Activated CD4-positive, alpha-beta T cell treated with anti-CD3 and anti-CD28 coated beads for 24 hours (primary cell): ENCODE results near the gene OBP2A.
"Not testable (repeated sequence)": the region's sequence is repeated elsewhere in the genome, so short reads cannot be mapped to it uniquely, and the experiment has no call there.

ENCODE experiments used
- DNase-seq, 2 donors: peaks; one replicate each; pipeline ENCODE4 v3.0.0-alpha.2; 2020; ENCODE audit warnings: low read depth in 2 of 2

The OBP2A gene

DNA sequence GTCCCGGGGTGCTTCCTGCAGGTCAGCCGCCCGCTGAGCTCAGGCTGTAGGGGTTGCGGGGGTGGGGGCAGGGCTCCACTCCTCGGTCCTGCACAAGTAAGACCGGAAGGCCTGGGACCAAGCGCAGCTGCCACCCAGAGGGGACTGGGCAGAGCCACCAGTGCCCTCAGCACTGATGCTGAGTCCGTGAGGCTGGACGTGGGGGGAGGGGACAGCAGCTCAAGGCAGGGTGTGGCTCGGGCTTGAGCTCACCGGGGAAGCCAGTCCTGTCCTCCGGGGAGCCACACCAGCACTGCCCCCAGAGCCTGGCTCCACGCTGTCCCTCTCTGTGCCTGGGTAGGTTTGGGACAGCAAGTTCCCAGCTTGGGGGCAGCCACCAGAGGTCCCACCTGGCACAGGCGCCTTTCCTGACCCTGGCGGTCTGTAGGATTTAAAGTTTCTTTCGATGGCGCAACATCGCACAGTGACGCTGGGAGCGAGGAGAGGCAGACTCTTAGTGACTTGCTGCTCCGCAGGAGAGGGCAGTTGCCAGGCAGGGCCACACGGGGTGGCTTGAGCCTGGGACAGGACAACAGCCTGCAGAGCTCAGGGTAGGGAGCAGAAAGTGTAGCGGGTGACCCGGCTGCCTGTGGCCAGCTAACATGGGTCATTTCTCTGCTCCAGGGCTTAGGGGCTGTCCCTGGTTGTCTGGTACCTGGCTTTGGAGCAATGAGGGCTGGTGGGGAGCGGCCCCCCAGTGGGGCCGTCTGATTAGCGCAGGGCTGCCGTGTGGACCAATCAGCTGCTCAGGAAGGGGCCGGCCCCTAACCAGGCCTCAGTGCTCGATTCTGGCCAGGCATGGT, 19.0 kb upstream of the OBP2A start:
- no peak for DNase-seq

DNA sequence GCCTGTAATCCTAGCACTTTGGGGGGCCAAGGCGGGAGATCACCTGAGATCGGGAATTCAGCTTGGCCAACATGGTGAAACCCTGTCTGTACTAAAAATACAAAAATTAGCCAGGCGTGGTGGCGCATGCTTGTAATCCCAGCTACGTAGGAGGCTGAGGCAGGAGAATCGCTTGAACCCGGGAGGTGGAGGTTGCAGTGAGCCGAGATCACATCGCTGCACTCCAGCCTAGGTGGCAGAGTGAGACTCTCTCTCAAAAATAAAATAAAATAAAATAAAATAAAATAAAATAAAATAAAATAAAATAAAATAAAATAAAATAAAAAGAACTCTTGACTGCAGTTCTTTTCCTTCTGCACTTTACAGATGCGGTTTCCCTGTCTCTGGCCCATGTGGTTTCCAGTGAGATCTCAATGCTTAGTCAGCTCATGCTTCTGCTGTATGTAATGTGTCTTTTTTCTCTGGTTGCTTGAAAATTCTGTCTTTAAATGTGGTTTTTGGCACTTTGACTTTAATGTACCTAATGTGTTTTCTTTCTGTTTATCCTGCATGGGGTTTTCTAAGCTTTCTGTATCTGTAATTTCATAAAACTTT, 17.0 kb upstream of the OBP2A start:
- not testable (repeated sequence) for DNase-seq

DNA sequence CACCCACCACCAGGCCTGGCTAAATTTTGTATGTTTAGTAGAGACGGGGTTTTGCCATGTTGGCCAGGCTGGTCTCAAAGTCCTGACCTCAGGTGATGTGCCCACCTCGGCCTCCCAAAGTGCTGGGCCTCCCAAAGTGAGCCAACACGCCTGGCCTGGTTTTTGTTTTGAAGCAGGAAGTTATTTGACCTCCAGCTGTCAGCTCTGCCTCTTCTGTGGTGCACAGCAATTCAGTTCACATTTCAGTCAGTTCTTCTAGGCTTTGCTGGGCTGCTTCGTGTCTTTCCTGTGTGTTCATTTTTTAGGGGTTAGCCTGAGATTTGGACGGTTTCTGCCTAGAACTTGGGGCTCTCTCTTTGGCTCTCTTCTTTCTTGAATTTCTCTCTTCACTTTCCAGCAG, 15.8 kb upstream of the OBP2A start:
- DNase-seq: no peak

DNA sequence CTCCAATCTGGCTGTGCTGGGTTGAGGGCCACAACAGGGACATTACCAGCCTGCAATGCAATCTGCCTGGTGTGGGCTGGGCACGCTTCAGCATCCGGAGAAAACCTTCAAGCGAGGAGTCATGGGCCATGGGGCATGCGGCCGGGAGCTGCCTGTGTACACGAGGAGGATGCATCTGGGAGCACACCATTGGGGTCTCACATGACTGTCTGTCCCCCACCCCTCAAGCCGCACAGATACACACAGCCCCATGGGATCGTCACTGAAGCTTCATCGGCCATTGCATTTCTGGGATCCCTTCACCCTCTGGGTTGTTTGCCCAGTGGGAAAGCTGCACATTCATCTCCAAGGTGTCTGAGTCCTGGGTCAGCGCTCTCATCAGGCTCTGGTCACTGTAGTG, 14.8 kb upstream of the OBP2A start:
- no peak for DNase-seq

DNA sequence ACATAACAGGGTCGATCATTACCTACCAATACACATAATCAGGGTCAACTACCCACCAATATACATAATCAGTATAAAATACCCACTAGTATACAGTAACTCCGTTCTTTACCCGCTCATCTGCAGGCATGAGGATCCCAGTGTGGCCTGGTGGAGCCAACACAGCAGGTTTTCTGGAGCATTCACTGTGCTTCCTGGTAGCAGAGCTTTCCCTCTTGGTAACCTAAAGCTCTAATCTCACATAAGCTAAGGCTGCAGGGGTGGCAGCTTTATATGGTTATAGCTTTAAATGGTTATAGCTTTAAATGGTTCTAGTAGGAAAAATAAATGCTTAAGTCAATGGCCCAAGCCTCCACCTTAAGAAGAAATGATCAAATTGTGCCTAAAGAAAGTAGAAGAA, 12.8 kb upstream of the OBP2A start:
- no peak for DNase-seq

DNA sequence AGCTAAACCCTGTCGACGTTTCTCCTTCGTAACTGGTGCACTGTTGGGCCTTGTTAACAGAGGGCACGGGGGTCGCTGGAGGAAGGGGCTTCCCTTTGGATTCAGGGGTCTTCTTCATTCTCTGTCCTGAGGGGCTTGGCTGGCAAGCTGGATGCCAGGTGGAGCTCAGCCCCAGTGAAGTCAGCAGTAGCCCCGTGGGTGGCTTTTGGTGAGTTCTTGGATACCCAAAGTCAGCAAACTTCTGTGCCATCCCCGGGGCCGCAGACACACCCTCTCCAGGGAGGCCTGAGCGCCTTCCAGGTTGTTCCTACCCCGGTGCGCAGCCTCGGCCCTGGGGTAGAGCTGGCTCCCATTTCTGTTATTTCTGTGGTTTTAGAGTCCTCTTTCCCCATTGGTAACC, 12.3 kb upstream of the OBP2A start:
- no peak for DNase-seq

DNA sequence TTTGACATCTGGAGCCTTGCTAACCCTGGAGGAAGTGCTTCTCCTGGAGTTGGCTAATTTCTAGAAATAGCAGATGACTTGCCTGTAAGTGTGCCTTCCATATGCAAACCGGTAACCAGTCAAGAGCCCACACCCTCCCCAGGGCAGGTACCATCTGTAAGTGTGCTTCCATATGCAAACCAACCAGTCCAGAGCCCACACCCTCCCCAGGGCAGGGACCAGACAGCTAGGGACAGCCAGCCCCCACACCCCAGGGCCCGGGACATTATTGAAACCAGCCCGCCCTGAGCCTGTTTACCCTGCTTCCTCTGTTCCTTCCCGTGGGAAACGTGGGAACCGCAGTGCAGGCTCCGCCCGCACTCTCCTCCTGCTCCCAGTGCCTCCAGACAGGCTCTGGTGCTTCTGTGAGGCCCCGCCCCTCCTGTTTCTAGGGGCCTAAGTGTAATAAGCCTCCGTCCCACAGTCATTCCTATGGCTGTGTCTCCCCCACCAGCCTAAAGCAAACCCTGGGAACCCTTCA, 11.7 kb upstream of the OBP2A start:
- not testable (repeated sequence) for DNase-seq

DNA sequence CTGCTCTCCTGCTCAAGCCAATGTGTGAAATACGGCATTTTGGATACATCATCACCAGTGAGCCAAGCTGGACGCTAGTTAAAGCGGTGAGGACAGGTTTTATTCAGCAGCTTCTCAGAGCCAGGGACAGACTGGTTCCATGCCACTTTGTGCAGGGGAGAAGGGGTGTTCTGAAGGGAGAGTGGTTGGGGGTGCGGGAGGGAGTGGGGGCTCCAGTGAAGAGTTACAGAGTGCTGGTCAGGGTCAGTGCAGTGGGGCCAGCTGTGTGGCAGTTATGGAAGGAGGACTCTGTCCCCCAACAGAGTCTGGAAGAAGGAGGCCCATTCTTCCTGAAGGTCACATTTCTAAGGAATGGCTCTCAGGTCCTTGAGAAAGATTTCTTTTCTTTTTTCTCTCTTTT, 11.1 kb upstream of the OBP2A start:
- not testable (repeated sequence) for DNase-seq

DNA sequence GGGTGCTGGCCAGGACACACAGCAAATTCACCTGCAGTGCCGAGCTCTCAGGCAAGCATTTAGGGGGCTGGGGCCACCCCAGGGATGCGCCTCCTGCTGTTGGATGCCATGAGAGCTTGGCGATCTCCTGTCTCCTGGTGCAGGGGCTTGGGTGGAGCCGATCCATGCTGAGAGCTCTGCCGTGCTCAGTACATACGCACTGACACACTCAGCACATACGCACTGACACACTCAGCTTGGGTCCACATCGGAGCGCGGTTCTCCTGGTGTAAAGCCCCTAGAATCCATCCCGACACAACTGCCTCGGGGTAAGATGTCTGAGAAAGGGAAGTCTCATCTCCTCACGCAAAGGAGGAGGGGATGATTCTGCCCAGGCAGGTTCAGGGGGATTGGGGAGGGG, 10.3 kb upstream of the OBP2A start:
- DNase-seq: not testable (repeated sequence)

DNA sequence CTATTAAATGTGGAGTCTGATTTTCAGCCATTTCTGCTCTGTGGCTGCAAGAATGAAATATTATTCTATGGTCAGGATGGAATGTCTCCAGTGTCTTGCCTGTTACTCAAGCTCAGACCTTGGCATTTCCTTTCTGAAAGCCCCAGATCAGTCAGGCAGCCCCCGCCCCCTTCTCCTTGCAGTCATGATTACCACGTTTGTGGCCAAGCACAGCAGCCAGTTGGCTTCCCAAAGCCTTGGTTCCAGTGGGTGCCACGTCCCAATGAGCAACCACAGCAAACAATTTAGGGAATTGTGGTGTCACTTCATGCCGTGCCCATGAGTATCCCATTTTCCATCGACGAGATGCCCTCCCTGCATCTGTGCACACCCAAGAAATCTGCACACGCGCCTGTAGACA, 9.7 kb upstream of the OBP2A start:
- DNase-seq: no peak

DNA sequence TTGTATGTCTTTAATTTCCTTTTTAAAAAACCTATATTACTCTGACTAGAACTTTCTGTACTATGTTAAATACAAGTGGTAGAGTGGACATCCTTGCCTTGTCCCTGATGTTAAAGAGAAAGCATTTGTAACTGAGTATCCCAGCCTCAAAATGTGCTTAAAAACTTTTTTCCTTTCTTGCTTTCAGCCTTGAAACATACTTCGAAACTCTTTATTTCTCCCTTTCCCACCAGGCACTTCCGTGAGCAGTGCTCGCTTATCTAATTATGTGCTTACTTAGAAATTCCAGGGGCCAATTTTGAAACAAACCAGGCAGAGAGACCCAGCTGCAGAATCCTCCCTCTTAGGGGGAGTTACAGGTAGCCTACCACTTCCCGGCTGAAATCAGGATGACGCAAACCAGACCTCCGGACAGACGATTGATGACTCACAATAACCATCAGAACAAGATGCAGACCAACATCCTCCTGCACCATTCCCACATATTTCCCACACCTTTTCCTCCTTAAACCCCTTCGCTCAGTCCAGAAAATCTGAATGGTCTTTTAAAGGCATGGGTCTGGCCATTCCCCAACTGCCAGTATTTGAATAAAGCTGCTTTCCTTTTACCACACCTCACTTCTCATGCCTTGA, 2.5 kb upstream of the OBP2A start:
- not testable (repeated sequence) for DNase-seq

DNA sequence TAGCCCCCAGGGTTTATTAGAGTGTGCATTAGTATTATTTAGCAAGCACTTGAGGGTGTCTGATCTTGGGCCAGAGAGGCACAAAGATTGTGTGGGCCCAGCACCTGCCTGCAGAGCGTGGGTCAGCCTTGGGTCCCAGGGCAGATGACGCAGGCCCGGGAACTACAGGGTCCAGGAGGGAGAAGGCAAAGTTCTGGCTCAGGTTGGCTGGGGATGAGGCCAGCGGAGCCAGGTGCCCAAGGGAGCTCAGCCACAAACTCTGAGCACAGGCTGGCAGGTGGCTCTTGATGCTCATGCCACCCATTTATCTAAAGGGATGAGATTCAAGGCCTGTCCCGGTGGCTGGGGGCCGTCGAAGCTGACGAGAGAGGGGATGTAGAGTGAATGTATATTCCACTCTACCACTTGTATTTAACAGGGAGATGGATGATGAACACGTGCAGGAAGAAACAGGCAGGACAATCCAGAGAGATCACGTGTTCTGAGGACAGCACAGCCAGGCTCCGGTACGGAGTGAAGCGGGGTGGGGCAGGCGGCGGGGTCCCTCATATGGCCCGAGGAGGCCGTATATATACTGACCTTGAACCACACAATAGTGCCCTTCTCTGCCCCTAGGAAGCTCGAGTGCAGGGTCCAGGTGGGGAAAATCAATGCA, 818 bp upstream of the OBP2A start:
- DNase-seq: no peak

DNA sequence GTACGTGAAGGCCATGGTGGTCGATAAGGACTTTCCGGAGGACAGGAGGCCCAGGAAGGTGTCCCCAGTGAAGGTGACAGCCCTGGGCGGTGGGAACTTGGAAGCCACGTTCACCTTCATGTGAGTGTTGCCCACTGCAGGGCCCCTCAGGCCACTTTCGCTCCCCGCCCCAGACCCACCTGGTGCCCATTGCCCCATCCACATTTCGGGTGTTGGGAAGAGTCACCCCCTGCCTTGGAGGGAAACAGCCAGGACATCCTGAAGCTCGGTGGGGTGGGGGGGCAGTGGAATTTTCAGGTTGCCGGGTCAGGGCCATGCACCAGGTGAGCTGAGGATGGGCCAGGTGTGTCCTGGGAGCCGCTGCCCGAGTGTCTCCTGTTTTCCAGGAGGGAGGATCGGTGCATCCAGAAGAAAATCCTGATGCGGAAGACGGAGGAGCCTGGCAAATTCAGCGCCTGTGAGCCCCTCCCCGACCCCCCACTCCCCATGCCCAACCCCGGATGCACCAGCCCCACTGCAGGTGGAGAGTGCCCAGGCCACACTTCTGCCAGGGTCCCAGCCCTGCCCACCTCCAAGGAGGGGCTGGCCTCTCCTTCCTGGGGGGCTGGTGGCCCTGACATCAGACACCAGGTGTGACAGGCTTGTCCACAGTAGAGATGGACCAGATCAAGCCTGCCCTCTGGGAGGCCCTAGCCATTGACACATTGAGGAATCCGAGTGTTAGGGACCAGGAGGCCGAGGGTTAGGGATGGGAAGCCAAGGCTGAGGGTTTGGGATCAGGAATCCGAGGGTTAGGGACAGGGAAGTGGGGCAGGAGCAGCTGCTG, 1.1 kb downstream of the OBP2A start:
- DNase-seq: not testable (repeated sequence)

DNA sequence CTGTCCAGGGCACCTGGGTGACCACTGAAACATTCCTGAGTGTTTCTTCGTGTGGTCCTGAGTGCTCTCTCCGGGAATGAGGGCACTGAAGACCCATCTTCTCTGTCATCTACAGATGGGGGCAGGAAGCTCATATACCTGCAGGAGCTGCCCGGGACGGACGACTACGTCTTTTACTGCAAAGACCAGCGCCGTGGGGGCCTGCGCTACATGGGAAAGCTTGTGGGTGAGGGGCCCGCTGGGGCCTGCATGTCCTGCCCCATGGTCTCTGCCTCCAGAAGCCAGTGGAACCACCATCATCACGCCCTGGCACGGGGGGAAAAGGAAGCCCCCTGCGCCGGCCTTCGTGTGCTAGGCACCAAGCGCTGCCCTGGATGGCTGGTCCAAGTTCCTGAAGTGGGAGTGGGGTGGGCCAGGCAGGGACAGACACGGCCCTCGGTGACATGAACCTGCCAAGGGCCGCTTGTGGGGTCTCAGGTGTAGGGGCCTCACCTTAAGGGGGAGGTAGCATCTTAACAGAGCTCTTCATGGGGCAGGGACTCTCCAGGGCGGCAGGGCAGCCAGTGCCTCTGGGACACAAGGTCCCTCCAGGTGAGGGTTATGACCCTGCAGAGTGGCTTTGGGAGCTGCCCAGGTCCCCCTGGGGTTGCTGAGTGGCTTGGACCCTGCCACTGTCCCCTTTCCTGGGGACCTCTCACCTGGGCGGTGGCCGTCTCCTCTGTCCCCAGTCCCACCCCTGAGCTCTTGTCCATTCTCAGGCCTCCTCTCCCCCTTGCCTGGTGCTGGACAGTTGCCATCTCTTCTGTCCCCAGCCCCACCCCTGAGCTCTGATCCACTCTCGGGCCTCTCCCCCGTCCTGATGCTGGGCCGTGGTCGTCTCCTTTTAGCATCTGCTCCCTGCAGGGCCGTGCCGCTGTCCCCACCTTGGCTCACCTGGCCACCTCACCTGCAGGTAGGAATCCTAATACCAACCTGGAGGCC, 2.1 kb downstream of the OBP2A start:
- no peak for DNase-seq

DNA sequence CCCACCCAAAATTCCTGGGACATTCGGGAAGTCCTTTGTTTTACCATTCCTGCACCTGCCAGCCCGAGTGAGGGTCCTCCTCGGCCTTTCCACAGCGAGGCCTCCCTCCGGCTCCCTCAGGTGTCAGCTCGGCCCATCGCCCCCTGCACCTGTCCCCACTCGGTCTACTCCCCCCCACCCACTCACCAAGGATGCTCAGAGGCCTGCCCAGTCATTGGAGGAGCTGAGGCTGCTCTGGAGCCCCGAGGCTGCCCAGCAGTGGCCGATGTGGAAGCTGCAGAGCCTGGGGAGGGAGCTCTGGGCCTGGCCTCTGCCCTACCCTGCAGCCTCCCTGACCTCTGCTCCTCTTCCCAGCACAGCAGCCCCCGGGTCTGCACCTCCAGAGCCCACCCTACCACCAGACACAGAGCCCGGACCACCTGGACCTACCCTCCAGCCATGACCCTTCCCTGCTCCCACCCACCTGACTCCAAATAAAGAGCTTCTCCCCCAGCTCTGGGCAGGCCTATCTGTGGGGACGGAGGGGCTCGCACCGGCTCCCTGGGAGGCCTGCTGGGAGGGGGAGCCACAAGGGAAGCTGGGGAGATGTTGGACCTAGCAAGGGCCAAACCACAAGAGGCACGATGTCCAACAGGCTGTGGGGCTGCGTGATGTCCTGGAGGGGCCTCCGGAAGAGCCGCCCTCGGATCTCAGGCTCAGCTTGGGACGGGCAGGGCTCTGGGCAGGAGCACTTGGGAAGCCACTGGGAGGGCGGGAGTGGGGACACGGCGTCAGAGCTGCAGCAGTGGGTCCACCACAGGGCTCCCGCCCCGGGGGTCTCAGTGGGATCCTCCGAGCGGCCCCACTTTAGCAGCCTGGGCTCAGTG, 3.8 kb downstream of the OBP2A start:
- DNase-seq: not testable (repeated sequence)

DNA sequence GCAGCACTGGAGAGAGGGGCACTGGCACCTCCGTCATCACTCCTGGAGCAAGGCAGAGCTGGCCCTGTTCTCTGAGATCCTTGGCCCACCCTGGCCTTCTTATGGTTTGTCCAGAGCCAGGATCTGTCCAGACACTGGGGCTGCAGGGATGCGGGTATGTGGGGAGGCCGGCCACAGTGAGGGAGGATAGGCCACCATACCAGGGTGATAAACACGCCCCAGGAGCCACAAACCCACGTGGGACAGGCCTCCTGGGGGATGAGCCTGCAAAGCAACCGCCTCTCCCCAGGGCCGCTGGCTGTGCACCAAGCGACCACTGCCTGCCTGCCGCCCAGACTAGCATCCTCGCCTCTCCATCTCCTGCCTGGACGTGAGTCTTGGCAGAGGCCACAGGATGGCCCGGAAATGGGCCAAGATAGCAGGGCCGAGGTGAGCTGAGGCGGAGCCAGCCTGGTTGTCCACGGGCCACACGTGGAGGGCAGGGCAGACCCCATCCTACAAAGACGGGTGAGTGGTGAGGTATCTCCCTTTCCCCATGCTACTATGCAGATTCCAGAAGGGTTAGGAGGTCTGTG, 4.5 kb downstream of the OBP2A start:
- DNase-seq: no peak

DNA sequence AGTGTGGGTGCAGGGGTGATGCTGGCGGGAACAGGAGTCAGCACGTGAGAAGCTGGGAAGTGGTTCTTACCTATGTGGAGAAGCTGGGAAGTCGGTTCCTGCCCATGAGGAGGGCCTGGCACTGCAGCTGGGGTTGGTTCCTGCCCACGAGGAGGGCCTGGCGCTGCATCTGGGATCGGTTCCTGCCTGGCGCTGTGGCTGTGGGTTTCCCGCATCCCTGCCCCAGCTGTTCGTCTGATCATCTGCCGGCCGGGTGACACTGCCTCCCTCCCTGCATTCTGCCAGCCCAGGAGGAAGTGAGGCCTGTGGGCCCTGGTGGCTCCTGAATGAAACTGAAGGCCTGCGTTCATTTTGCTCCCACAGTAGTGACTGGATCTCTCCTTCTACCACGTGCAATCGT, 5.1 kb downstream of the OBP2A start:
- no peak for DNase-seq

DNA sequence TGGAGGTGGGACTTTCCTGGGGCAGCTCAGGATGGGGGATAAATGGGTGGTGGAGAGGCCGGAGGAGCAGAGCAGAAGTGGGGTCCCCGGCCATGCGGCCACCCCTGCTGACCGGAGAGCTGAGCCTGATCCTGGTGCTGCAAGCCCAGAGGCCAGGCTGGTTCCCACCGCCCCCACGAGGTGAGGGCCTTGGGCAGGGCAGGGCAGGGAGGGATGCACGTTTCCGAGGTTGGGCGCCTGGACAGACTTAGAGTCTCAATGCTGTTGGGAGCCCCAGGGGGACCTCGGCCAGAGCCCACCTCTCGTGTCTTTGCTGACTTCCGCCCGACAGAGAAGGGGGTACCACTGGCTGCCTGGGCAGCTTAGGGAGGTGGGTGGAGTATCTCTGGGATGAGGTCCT, 5.5 kb downstream of the OBP2A start:
- no peak for DNase-seq
